GM10266 (cell line): ENCODE measurements around the gene ALDH9A1.

ENCODE experiments used
- DNase-seq: peaks from one replicate; pipeline ENCODE4 v3.0.0; 2012; ENCODE audit errors: extremely low spot score
- TF ChIP-seq, protein P1 (sequence below): IDR thresholded peaks from 2 replicates; pipeline ENCODE4 v1.5.1; 2012; ENCODE audit warnings: mild to moderate bottlenecking, low read depth; ENCODE audit not compliant: control insufficient read depth, insufficient read depth; ENCODE audit errors: missing control alignments

ALDH9A1 gene

DNA sequence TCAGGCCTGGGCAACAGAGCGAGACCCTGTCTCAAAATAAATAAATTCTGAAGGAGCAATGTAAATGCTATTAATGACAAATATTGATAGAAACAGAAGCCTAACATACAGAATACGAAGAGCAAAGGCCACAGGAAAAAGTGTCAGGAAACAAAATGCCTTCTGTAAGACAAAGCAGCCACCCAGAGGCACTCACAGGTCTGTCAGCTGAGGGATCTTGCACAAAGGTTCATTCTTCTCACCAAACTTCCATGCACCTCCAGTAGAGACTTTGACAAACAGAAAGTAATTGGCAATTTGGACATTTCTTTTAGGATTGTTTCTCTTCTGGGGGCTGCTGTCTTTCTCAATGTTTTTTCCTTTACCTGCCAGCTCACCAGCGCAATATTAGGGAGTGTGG, 1.2 kb upstream of the ALDH9A1 start:
- TF ChIP-seq, protein P1, sequence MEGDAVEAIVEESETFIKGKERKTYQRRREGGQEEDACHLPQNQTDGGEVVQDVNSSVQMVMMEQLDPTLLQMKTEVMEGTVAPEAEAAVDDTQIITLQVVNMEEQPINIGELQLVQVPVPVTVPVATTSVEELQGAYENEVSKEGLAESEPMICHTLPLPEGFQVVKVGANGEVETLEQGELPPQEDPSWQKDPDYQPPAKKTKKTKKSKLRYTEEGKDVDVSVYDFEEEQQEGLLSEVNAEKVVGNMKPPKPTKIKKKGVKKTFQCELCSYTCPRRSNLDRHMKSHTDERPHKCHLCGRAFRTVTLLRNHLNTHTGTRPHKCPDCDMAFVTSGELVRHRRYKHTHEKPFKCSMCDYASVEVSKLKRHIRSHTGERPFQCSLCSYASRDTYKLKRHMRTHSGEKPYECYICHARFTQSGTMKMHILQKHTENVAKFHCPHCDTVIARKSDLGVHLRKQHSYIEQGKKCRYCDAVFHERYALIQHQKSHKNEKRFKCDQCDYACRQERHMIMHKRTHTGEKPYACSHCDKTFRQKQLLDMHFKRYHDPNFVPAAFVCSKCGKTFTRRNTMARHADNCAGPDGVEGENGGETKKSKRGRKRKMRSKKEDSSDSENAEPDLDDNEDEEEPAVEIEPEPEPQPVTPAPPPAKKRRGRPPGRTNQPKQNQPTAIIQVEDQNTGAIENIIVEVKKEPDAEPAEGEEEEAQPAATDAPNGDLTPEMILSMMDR, result no peak
- DNase-seq, result no peak

DNA sequence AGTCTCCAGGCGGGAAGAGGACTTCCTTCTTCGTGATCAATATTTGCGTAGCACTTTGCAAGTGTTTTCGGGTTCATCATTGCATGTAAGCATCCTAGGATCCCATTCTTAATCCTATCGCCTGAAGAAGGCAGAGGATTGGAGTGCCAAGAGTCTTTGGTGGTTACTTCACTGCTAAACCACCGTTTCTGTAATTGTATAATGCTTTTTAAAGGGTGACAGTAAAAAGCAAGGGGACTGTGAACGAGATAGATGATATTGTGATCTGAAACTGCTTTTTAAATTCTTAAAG, 345 bp upstream of the ALDH9A1 start:
- no peak for DNase-seq

DNA sequence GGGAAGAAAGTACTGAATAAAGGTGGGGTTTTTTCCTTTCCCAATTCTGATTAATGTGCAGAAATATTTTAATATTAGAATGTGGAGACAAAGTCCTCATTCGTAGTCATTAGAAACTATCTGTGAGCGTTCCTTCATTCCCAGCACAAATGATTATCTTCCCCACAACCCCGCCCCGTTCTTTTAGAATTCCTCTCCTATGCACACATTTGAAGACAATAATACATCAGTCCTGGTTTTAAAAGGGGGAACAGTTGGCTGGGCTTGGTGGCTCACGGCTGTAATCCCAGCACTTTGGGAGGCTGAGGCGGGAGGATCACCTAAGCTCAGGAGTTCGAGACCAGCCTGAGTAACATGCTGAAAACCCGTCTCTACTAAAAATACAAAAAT, 876 bp downstream of the ALDH9A1 start:
- no peak for DNase-seq
- TF ChIP-seq, protein P1, result no peak

More for the DNA sequence above, 345 bp upstream of the ALDH9A1 start:
- TF ChIP-seq, protein P1, result no peak

DNA sequence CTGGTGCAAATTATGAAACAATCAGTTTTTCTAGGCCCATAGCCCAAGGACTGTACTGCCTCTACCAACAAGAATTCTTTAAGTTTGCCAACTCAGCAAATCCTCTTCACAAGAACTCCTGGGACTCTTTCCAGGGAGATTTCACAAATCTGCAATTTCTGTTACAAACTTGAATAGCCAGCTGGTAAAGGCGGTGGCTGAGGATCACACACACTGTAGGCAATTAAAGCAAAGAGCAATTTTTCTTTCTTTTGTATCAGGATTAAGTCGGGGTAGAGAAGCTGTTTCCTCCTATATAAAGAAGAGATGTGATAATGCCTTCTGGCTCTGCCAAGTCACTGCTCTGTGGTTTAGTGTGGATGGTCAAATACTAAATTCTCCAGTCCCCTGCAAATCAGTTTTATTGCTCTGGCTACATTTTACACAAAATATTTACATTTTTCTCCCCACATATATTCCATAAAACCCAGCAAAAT, 1.7 kb downstream of the ALDH9A1 start:
- no peak for DNase-seq
- TF ChIP-seq, protein P1, result no peak

DNA sequence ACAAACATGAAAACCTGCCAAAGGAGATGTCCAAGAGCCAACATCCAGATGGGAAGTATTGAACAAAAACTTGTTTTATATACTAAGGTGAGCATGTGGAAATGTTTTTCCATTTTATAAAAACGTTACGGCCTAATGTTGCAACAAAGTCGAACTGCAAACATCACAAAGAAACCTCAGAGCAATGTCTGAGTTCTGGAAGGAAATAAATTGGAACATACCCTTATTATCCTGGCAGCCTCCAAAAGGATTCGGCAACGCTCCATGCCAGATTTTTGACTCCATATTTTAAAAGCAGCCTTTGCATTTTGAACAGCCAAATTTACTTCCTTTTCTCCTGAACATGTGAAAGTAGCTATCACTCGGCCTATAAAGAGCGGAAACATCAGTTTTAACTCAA, 3.3 kb downstream of the ALDH9A1 start:
- no peak for DNase-seq
- TF ChIP-seq, protein P1, result no peak

DNA sequence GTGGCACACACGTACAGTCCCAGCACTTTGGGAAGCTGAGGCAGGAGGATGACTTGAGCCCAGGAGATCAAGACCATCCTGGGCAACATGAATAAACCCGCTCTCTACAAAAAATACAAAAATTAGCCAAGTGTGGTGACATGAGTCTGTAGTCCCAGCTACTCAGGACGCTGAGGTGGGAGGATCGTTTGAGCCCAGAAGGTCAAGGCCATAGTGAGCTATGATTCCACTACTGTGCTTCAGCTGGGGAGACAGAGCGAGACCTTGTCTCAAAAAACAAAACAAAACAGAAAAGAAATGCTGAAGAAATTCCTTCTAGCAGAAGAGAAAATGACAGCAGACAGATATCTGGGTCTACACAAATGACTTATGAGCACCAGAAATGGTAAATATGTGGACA, 10.3 kb downstream of the ALDH9A1 start:
- TF ChIP-seq, protein P1, result no peak
- DNase-seq, result no peak

DNA sequence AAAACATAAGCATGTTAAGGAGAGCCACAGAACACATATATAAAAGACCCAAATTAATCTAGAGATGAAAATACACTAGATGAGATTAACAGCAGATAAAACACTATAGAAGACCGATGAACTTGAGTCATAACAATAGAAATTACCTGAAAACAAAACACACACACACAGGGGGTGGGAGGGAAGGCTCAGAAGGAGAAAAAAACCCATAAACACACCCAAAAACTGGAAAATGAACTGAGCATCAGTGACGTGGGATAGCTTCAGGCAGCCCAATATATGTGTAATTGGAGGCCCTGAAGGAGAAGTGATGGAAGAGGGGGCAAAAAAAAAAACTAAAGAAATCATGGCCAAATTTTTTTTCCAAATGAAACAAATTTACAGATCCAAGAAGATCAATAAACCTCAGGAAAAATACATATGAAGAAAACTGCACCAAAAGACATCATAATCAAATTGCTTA, 11.4 kb downstream of the ALDH9A1 start:
- no peak for DNase-seq
- TF ChIP-seq, protein P1, result no peak
